BJ (cell line): Measurements from ENCODE around the gene RNF144B. TPM values are rescaled to one million over a fixed set of nuclear protein-coding genes. Genes with fewer than 3 reads are reported as not detected.
"Not testable (repeated sequence)": the region's sequence is repeated elsewhere in the genome, so short reads cannot be mapped to it uniquely, and the experiment has no call there.

Experiments used
- CTCF ChIA-PET: fragments of 350-600 bp; formaldehyde crosslinking; extraction: SDS; loops from one replicate; lab custom pipeline; 2021; ENCODE audit warnings: antibody characterized with exemption, inconsistent platforms; lab: Yijun Ruan, JAX
- POLR2A ChIA-PET: fragments of 300-600 bp; sonication (Branson Sonifier 250); formaldehyde crosslinking; extraction: SDS; loops from one replicate; lab custom pipeline; 2021; ENCODE audit warnings: antibody characterized with exemption; lab: Charles Lee
- DNase-seq: peaks from one replicate; pipeline ENCODE4 v3.0.0-alpha.2; 2011; ENCODE audit warnings: low read depth
- H3K27me3 ChIP-seq: 2 replicates; pipeline ENCODE4 v1.6.0; 2011; ENCODE audit warnings: low read length; ENCODE audit not compliant: control insufficient read depth, insufficient read depth
- H3K36me3 ChIP-seq: 2 replicates; pipeline ENCODE4 v1.5.1; 2011; ENCODE audit warnings: low read length; ENCODE audit not compliant: control insufficient read depth, insufficient read depth
- H3K4me3 ChIP-seq: 2 replicates; pipeline ENCODE4 v1.5.1; 2011; ENCODE audit warnings: low read depth, mild to moderate bottlenecking, control low read depth, low read length
- polyA plus RNA-seq: library from polyadenylated mRNA; depleted of rRNA; stranded (reverse); fragments of >200 nt; gene quantifications from 2 replicates; pipeline ENCODE4 v1.2.3, GENCODE V29; 2011
- TF ChIP-seq, protein P1 (sequence below): IDR thresholded peaks from 2 replicates; pipeline ENCODE4 v1.5.1; 2011; ENCODE audit warnings: low read depth, mild to moderate bottlenecking, control low read depth, inconsistent platforms, low read length, moderate library complexity; ENCODE audit not compliant: insufficient read depth

RNF144B gene
- polyA plus RNA-seq, 1 experiment: 1.4 TPM

DNA sequence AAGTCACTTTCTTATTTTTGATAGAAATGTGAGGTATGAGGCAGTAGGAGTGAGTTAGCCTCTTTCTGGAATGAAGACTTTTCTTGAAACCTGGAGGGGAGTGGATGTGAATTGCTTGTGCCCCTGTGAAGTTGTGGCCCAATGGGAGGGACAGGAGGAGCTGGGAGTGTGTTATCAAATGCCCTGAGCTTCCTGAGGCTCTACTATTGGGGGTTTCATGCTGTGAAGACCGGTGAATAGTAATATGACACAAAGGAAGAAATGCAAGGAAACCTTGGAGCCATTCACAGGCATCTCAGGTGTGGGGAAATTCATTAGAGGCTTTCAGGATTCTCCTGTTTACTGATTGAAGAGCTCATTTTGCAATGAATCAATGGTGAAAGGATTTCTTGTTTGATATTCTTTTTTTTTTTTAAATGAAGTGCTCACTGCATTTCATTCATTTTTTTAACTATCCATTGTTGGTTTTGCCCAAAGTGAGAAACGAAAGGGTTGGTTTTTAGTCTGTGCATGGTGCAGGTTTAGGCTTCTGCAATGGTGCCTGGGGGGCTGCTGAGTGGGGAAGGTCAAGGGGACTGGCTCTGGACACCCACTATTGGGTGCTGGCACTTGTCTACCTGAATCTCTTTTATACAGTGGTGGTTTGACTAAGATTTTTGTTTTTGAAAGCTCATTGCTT, 8.2 kb downstream of the RNF144B start:
- POLR2A ChIA-PET: no interaction called here
- TF ChIP-seq, protein P1, sequence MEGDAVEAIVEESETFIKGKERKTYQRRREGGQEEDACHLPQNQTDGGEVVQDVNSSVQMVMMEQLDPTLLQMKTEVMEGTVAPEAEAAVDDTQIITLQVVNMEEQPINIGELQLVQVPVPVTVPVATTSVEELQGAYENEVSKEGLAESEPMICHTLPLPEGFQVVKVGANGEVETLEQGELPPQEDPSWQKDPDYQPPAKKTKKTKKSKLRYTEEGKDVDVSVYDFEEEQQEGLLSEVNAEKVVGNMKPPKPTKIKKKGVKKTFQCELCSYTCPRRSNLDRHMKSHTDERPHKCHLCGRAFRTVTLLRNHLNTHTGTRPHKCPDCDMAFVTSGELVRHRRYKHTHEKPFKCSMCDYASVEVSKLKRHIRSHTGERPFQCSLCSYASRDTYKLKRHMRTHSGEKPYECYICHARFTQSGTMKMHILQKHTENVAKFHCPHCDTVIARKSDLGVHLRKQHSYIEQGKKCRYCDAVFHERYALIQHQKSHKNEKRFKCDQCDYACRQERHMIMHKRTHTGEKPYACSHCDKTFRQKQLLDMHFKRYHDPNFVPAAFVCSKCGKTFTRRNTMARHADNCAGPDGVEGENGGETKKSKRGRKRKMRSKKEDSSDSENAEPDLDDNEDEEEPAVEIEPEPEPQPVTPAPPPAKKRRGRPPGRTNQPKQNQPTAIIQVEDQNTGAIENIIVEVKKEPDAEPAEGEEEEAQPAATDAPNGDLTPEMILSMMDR: no peak
- CTCF ChIA-PET: interaction anchor here (0.6 to 1.3 kb wide), 2 partner anchors 12 to 108 kb away, joined by 3 read pairs; no protein-coding TSS in a partner anchor
- H3K4me3 ChIP-seq: no peak overlapping the region
- H3K27me3 ChIP-seq: no peaks in the 10 kb centered on the region
- no peak for DNase-seq
- no peaks in the 10 kb centered on the region for H3K36me3 ChIP-seq

DNA sequence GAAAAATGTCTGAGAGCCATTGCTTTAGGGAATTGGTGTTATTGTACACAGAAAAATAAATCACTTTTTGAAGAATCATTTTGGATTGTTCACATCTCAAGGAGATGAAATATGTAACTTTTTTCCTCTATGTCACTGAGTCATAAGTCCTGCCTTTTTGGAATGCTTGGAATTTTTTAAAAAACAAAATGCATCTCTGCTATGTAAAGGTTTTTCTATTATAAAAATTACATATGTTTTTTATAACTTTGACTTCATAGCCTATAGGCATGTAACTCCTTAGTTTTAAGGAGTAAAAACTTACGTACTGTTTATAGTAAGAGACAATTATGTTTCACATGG, 8.7 kb downstream of the RNF144B start:
- no peak for DNase-seq
- Histone ChIP-seq H3K4me3 (no peak overlapping the region), H3K36me3 (no peaks in the 10 kb centered on the region), H3K27me3 (no peaks in the 10 kb centered on the region)
- CTCF ChIA-PET: interaction anchor here (1.3 kb wide), 1 partner anchor 12 kb away, joined by 3 read pairs; no protein-coding TSS in a partner anchor
- TF ChIP-seq, protein P1: no peak
- POLR2A ChIA-PET: no interaction called here

DNA sequence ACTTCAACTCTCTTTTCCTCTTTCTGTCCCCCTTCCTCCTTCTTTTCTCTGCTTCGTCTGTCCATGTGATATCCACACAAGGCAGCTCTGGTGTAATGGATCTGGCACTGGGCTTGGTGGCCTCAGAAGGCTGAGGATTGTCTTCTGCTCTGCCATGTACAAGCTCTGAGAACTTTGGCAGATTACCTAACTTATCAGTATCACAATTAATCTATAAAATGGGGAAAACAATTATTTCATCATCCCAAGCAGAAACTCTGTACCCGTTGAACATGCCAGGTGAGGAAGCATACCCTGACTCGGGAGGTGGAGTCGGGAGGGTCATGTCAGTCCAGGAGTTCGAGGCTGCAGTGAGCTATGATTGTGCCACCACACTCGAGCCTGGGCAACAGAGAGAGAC, 10.6 kb downstream of the RNF144B start:
- no peak overlapping the region for H3K4me3 ChIP-seq
- ChIA-PET POLR2A (no interaction called here), CTCF (interaction anchor here (1.7 kb wide), 1 partner anchor 105 kb away, joined by 5 read pairs; no protein-coding TSS in a partner anchor)
- no peaks in the 10 kb centered on the region for H3K27me3 ChIP-seq
- TF ChIP-seq, protein P1: no peak
- no peaks in the 10 kb centered on the region for H3K36me3 ChIP-seq
- DNase-seq: no peak

DNA sequence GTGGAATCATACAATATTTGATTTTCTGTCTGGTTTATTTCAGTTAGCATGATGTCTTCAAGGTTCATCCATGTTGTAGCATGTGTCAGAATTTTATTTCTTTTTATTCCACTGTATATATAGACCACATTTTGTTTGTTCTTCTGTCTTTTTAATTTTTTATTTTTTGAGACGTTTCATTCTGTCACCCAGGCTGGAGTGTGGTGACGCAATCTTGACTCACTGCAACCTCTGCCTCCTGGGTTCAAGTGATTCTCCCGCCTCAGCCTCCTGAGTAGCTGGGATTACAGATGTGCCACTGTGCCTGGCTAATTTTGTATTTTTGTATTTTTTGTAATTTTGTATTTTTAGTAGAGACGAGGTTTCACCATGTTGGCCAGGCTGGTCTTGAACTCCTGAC, 11.1 kb downstream of the RNF144B start:
- DNase-seq, POLR2A ChIA-PET, H3K36me3 ChIP-seq, H3K4me3 ChIP-seq, H3K27me3 ChIP-seq: not testable (repeated sequence)
- CTCF ChIA-PET: interaction anchor here (1.5 to 1.7 kb wide), 2 partner anchors 105 kb away, joined by 5 read pairs; no protein-coding TSS in a partner anchor

DNA sequence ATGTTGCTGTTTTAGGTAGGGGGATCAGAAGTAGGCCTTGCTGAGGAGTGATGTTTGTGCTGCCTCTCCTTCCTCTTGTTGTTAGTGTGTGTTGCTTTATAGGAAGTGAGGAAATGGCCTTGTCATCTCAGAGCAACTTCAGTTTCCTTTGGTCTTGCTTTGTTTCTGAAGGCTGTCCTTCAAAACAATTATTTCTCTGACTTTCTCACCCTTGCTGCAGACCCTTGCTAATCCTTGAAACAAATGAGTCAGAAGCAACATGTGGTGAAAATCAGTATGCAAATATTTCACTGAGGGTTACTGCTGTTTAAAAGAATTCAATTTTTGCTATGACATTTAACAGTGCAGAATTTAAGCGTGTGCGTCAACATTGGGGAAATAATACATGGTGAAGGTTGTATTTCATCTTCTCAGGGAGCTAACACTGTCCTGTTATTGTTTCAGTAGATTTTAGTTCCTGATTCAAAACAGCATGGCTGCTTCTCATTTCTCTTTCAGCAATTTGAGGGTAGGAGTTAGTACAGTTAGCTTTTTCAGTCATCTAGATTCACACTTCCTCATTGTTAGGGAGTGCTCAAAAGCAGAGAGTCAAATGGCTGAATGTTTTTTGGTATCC, 13.8 kb downstream of the RNF144B start:
- ChIA-PET POLR2A (no interaction called here), CTCF (no interaction called here)
- Histone ChIP-seq H3K27me3 (no peaks in the 10 kb centered on the region), H3K36me3 (no peaks in the 10 kb centered on the region), H3K4me3 (no peak overlapping the region)
- TF ChIP-seq, protein P1: no peak
- DNase-seq: no peak

DNA sequence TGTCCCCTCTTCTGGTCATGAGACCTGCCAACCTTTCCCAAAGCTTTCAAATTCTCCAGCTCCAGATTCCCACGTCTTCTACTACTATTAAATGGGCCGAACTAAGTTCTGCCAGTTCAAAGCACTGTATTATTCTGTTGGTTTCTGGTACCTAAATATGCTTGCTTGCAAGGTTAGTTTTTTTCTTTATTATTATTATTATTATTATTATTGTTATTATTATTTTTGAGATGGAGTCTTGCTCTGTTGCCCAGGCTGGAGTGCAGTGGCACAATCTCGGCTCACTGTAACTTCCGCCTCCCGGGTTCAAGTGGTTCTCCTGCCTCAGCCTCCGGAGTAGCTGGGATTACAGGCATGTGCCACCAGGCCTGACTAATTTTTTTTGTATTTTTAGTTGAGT, 17.8 kb downstream of the RNF144B start:
- DNase-seq, H3K36me3 ChIP-seq, CTCF ChIA-PET, H3K4me3 ChIP-seq, H3K27me3 ChIP-seq: not testable (repeated sequence)
- POLR2A ChIA-PET: interaction anchor here (0.6 kb wide), 1 partner anchor 112 kb away, joined by 3 read pairs; no protein-coding TSS in a partner anchor
